ENCODE data around the gene CHRNA3.

DNA sequence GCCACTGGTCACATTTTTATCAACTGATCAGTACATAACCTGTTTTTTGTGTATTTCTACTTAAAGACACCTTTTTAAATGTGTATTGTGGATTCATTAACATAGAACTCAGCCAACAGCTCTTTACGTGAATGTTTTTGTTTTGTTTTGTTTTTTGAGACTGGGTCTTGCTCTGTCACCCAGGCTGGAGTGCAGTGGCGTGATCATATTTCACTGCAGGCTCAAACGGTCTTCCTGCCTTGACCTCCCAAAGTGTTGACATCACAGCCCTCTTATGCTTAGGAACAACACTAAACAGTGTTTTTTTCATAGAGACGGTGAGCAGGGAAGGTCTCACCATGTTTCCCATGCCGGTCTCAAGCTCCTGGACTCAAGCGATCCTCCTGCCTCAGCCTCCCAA lies 70.6 kb downstream of the CHRNA3 start:
- TF ChIP-seq, protein P1, sequence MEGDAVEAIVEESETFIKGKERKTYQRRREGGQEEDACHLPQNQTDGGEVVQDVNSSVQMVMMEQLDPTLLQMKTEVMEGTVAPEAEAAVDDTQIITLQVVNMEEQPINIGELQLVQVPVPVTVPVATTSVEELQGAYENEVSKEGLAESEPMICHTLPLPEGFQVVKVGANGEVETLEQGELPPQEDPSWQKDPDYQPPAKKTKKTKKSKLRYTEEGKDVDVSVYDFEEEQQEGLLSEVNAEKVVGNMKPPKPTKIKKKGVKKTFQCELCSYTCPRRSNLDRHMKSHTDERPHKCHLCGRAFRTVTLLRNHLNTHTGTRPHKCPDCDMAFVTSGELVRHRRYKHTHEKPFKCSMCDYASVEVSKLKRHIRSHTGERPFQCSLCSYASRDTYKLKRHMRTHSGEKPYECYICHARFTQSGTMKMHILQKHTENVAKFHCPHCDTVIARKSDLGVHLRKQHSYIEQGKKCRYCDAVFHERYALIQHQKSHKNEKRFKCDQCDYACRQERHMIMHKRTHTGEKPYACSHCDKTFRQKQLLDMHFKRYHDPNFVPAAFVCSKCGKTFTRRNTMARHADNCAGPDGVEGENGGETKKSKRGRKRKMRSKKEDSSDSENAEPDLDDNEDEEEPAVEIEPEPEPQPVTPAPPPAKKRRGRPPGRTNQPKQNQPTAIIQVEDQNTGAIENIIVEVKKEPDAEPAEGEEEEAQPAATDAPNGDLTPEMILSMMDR (IDR thresholded peaks at IDR 0.05): no peak
- TF ChIP-seq, protein P2, sequence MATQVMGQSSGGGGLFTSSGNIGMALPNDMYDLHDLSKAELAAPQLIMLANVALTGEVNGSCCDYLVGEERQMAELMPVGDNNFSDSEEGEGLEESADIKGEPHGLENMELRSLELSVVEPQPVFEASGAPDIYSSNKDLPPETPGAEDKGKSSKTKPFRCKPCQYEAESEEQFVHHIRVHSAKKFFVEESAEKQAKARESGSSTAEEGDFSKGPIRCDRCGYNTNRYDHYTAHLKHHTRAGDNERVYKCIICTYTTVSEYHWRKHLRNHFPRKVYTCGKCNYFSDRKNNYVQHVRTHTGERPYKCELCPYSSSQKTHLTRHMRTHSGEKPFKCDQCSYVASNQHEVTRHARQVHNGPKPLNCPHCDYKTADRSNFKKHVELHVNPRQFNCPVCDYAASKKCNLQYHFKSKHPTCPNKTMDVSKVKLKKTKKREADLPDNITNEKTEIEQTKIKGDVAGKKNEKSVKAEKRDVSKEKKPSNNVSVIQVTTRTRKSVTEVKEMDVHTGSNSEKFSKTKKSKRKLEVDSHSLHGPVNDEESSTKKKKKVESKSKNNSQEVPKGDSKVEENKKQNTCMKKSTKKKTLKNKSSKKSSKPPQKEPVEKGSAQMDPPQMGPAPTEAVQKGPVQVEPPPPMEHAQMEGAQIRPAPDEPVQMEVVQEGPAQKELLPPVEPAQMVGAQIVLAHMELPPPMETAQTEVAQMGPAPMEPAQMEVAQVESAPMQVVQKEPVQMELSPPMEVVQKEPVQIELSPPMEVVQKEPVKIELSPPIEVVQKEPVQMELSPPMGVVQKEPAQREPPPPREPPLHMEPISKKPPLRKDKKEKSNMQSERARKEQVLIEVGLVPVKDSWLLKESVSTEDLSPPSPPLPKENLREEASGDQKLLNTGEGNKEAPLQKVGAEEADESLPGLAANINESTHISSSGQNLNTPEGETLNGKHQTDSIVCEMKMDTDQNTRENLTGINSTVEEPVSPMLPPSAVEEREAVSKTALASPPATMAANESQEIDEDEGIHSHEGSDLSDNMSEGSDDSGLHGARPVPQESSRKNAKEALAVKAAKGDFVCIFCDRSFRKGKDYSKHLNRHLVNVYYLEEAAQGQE (IDR thresholded peaks at IDR 0.05): no peak
- TF ChIP-seq POLR2AphosphoS2 (conservative IDR thresholded peaks at IDR 0.05; ENCODE audit: low read length): no peak
